Measurements from ENCODE around the gene FOXN3.

GRCh38 chr14:89351221-89351515, 65.9 kb downstream of the FOXN3 start:
- TF ChIP-seq REST (IDR thresholded peaks at IDR 0.05; ENCODE audit: insufficient read depth in 1 of 2, low read depth in 2 of 2, low read length in 1 of 2) (no peak), CTCF (IDR thresholded peaks at IDR 0.05) (no peak), POLR2AphosphoS5 (IDR thresholded peaks at IDR 0.05; ENCODE audit: low read depth, low read length) (no peak), TCF7L2 (IDR thresholded peaks at IDR 0.05; ENCODE audit: low read depth, low read length) (no peak), SIN3A (IDR thresholded peaks at IDR 0.05; ENCODE audit: borderline replicate concordance, insufficient read depth, low read depth, low read length) (no peak)
